ENCODE results near the gene CCDC85C.

DNA sequence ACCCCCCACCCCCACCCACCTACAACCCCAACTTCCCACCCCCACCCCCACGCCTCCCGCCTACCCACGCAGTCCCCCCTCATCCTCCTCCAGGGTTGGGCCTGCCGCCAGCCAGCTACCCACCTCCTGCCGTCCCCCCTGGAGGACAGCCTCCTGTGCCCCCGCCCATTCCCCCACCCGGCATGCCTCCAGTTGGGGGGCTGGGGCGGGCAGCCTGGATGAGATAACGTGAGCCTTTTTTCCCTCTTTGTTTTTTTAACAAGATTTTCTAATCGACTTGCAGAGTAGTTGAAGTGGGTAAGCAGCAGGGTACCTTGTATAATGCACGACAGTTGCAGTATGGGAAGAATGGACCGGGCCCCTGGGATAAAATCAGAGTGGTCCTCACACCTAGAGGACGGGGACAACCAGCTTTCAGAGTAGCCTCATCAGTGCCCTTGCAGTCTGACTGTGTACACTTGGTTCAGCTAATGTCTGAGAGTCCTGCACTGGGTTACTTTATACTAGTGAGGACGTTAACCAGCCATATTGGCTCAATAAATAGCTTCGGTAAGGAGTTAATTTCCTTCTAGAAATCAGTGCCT is 93.4 kb downstream of the CCDC85C start:
- TF ChIP-seq POLR2AphosphoS5 (IDR thresholded peaks at IDR 0.05; ENCODE audit: low read depth, low read length) (no peak), POLR2A (IDR thresholded peaks at IDR 0.05; ENCODE audit: low read depth, low read length) (no peak), POU2F2 (IDR thresholded peaks at IDR 0.05; ENCODE audit: low read depth, low read length) (no peak), TAF1 (IDR thresholded peaks at IDR 0.05; ENCODE audit: low read depth, low read length) (no peak), SPI1 (IDR thresholded peaks at IDR 0.05; ENCODE audit: low read depth, low read length) (no peak)

Data from GM12891 (cell line).